Activated CD4-positive, alpha-beta T cell treated with anti-CD3 and anti-CD28 coated beads, Interleukin-2, Interleukin-4, amounts not matched to agents 100 ng/mL and 50 ng/mL, durations not matched to agents 16 hours and 8 hours (primary cell): ENCODE data around the gene AMDHD1.

Experiments used
- DNase-seq: peaks from one replicate; pipeline ENCODE4 v3.0.0-alpha.2; 2020; ENCODE audit warnings: low spot score

AMDHD1 gene

DNA sequence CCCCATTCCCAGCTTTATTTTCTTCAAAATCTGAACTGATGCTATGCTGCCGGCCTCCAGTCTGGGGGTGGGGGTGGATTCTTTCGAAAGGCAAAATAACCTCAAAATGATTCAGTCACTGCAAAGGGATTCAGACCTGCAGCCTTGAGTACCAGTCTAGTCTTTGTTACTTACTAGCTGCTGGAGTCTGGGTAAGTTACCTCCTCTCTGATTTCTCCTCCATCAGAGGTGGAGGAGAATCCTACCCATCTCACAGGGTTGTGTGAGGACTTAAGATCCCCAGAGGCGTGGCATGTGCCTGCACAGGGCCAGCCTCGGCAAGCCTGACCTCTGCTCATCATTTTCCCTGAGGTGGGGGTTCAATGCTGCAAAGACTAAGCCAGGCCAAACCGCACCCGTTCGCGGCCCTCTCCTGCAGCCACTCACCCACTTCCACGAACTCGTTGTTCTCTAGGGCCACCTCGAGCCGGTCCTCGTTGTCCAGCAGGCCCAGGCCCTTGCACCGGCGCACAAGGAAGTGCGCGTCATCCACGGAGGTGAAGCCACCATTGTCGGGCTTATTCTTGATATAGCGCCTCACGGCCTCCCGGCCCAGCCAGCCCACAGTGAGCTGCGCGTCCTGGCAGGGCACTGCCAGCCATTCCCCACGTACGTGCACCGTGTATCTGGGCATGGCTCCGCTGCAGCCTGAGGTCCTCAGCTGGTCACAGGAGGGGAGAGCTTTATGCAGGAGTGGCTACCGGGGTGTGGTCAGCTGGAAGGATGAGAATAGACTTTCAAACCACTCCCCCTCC, 52.3 kb downstream of the AMDHD1 start:
- DNase-seq, result no peak

- DNase-seq, result peak; percentile 12
Measured at GRCh38 chr12:95996034-95996658, 53.0 kb downstream of the AMDHD1 start, which contains the start of gene HAL. Gene HAL, minus strand, starts transcription at chr12:95996344. Its CDS starts 434 bp downstream, at chr12:95995910.

DNA sequence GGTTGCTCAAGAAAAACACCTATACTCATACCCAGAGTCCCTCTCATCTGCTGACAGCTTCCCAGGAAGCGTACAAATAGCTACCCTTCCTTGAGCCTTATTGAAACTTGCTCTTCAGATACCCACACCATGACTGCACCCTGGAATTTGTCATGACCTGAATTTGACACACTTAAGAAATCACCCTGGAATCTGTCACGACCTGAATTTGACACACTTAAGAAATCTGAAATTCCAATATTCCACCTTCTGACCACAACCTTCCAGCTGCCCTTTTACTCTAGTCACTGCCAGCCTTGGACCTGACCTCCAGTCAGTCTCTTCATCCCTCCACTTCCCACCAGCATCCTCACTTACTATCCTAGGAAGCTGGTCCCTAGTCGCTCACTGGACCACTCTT, 54.1 kb downstream of the AMDHD1 start:
- no peak for DNase-seq

- DNase-seq, result peak; percentile 62
Measured at GRCh38 chr12:95997911-95998510, 54.9 kb downstream of the AMDHD1 start.

DNA sequence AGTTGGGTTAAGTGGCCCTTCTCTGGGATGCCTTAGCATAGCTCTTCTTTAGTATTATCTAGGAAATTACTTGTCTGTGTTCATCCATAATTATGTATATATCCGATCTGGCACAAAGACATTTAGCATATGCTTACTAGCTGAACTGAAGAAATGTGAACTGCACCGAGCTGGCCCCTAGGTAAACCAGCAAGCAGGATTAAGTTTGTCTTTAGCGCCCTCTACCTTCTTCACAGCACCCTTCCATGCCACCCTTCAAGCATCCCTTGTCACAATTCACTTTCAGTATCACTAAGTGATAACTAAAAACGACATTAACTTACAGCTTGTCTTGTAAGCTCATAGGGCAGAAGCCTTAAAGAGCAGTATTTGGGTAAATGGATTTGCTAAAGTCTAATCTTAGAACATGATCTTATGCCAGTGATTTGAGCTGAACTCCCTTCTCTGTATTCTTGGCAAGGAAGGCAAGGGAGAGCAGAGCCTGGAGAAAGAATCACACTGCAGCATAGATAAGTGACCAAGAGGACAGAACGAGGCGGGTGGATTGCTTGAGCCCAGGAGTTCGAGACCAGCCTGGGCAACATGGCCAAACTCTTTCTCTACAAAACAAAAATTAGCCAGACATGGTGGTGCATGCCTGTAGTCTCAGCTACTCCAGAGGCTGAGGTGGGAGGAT, 55.6 kb downstream of the AMDHD1 start:
- peak; percentile 86 for DNase-seq

- DNase-seq, result no peak
Measured at GRCh38 chr12:95999484-95999883, 56.4 kb downstream of the AMDHD1 start.

- DNase-seq, result no peak
Measured at GRCh38 chr12:96000858-96001257, 57.7 kb downstream of the AMDHD1 start.

GRCh38 chr12:96006727-96007126, 63.6 kb downstream of the AMDHD1 start:
- DNase-seq, result no peak

DNA sequence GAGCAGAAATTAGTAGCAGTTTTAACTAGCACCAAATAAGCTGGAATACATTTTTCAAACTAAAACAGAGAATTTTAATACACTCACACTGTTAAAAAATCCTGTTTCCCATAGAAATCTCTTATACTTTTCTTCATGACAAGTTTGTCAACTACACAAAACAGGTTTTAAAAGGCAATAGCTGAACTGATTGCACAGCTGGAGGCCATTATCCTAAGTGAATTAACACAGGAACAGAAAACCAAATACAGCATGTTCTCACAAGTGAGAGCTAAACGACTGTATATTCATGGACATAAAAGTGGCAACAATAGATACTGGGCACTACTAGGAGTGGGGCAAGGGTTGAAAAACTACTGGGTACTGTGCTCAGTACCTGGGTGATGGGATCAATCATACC, 64.6 kb downstream of the AMDHD1 start:
- no peak for DNase-seq

DNA sequence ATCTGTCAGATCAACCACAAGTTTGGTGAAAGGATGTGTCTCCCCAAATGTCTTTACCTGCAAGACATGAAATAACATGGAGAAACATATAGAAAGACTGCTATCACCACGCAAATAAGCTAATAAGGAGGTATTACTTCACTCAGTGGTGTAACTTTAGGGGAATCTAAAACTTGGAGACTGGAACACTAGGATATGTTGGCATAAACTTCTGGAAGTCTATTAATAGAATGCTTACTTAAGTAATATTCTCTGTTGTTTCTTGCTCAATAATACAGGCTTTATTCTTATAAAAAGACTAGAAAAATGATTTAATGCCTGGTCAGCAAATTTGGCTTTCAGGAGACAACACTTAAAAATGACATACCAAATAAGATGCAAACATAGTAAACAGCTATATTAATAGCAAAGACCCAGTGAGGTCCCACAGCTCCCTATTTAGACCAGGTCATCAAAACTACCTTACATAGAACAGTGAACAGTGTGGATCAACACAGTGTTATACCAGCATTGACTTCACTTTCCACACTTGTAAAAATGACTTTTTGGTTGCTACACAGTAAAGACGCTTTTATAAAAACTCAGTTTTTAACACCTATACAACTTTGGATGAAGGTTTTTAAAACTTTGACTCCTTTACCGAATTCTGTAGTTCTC, 71.9 kb downstream of the AMDHD1 start:
- no peak for DNase-seq

GRCh38 chr12:96015672-96016071, 72.5 kb downstream of the AMDHD1 start:
- no peak for DNase-seq
